ENCODE results near the gene STXBP5.
A peak's percentile ranks its signal among the peaks of the same experiment; 100 is the strongest.

The STXBP5 gene

GRCh38 chr6:147179809-147180208, 24.4 kb upstream of the STXBP5 start:
- DNase-seq, result no peak

GRCh38 chr6:147180926-147181325, 23.3 kb upstream of the STXBP5 start:
- DNase-seq, result no peak

DNA sequence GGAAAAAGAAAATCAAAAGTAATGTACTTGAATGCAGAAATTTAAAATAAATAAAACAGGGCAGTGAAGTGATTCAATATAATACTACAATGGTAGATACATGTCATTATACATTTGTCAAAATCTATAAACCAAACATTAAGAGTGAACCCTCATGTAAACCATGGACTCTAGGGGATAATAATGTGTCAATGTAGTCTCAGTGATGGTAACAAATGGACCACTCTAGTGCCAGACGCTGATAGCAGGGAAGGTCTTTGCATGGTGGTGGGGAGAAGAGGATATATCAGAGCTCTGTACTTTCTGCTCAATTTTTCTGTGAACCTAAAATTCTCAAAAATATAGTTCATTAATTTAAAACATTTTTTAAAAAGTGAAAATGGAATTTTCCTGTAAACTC, 19.8 kb upstream of the STXBP5 start:
- DNase-seq, result no peak

DNA sequence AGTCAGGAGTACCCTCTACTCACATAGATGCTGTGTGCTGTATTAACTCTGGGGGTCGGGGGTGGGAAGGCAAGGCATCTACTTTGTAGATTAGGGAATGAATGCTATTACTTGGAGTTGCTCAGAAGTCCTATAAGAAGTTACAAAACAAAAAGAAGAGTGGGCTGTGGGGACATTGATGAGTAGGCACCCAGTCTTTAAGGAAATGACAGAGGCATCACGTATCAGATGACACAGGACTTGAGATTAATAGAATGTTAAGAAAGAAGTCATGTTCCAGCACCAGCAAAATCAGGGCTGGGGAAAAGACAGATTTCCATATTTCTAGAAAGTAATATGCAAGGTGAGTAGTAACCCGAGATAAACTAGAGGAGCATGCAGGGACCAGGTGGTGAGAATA, 19.0 kb upstream of the STXBP5 start:
- DNase-seq, result no peak

GRCh38 chr6:147190556-147190955, 13.7 kb upstream of the STXBP5 start:
- DNase-seq, result no peak

- DNase-seq, result no peak
Observed at GRCh38 chr6:147192278-147192911, 11.8 kb upstream of the STXBP5 start.

DNA sequence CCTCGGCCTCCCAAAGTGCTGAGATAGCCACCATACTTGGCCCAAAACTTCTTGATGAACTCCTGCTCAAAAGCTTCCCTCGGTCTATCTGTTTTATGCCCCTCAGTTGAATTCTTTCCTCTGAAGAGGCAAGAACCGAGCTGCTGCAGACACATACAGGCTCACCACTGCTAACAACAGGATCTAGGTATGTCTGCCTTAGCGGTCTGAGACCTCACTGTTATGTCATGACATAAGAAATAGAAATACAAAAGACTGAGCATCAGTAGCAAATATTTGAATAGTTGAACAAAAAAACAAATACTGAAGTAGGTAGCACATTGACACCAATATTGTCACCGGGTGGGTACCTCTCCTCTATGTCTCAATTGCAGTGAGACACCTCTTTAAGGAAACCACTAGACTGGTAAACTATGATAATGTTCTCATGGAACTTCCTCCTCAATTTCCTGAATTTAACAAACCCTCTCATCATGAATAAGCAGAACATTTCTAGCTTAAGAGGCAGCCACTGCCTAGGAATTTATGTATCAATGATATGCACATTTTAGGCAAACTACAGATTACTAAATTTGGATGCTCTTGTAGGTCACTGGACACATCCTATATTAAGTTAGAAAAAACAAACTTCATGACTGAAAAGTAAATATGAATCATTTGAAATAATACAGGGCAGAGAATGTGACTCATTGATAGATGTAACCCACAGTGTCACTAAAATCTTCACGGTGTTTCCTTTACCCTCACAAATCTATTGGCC, 9.4 kb upstream of the STXBP5 start:
- DNase-seq, result no peak

DNA sequence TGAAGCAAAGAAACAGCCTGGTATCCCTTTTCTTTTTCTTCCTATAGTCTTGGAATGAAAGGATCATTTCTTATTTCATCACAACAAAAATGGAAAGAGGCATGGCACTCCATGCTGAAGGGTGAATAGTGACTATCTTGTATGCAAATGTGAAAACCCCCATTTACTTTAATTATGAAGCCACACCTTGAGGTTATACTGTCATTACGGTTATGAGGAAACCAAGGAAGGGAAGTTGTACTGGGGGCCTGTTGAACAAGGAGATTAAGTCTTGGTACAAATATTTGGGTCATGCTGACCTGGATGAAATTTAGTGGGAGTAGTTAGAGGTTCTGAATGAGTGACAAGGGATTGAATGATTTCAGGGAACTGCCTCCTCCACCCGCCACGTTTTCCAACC, 8.7 kb upstream of the STXBP5 start:
- DNase-seq, result no peak

- DNase-seq, result no peak
Observed at GRCh38 chr6:147195987-147196386, 8.2 kb upstream of the STXBP5 start.

GRCh38 chr6:147200711-147201110, 3.5 kb upstream of the STXBP5 start:
- DNase-seq, result no peak

DNA sequence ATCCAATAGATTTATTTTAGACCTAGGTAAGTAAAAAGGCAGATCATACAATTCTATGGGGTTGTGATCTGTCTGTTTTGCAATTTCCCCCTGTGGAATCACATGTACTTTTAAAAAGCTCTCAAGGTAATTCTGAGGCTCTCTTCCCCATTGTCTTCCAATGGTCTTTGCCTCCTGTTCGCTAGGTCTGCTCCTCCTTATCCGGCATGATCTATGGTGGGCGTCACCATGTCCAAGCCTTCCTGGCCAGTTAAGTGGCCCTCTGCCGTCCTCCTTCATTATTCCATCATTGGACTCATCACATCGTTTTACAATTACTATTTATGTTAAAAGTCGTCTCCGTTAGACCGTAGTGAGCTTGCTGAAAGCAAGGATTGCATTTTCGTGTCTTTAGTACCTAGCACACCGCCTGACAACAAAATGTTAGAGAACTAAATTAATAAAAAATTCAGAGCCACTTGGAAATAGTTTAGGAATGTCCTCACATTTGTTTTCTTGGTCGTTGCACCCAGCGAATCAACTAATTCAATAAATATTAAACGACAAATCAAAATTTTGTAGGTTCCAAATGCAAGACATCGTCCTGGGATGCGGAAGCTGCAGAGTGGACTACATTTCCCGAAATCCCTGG, 2.2 kb upstream of the STXBP5 start:
- no peak for DNase-seq

- peak; percentile 77 for DNase-seq
Observed at GRCh38 chr6:147202516-147203310, 1.5 kb upstream of the STXBP5 start.

- peak; percentile 81 for DNase-seq
Observed at GRCh38 chr6:147203311-147204059, 732 bp upstream of the STXBP5 start.

DNA sequence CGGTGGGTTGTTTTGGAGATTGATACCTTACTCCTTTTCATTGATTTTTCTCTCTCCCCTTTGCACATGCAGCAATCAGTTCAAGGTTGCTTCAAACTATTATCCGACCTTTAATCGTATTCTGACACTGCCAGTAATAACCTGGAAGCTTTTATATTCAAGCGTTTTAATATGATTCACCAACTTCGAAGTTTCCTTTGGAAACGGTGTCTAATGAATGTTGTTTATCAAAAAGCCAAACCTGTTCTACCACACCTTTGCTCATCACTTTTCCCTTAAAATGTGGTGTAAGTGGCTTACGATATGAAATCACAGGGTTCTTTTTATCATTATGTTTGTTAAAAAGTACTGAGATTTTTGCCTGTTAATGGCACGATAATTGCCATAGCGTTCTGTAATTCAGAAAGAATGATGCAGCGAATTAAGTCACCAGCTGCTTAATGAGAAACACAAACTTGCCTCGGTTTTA, 660 bp downstream of the STXBP5 start:
- DNase-seq, result no peak

GRCh38 chr6:147205690-147206600, 1.7 kb downstream of the STXBP5 start:
- DNase-seq, result no peak

DNA sequence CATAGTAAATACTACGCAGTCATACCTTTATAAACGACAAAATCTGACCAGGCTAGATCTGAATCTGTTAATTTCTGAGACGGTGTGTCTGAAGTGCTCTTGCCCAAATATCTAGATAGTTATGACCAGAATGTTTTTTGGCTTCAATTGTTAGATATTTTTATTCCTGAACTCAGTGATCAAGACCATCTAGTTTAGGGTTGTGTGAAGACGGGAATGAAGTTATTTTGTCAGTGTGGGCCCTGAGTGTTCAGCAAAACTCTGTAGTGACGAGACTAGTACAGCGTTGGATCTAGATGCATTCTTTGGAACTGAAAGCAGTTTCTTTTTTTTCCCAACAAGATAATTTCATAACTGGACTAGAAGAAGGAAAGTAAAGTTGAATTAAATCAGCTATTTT, 3.1 kb downstream of the STXBP5 start:
- DNase-seq, result no peak

- DNase-seq, result no peak
Observed at GRCh38 chr6:147207837-147208754, 3.9 kb downstream of the STXBP5 start.

DNA sequence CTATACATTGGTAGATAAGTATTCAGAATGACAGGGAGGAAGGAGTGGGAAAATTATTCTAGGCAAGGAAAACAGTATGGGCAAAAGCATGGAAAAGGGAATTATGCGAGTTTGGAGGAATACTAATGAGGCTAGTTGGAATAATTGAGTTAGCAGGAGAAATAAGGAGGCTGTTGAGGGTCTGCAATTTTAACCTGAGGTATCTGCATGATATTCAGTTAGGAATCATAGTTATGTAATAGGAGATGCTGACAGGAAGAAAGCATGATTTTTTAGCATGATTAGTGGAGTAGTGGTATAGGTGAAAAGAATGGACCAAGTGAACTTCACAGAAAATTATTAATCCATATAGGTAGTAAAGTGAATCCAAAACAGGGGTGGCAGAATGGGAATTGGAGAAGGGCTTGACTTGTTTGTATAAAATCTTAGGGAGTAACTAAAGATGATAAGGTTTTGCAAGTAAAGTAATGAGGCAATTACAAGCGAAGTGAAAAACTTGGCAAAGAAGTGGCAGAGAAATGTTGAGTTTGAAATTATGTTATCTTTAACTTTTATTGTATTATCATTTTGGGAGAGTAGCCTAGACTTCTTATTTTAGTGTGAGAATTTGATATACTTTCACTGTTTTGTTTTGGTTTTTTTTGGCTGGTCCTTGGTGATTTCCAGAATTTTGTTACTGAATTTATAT, 5.7 kb downstream of the STXBP5 start:
- no peak for DNase-seq

- DNase-seq, result no peak
Observed at GRCh38 chr6:147211349-147211748, 7.1 kb downstream of the STXBP5 start.

GRCh38 chr6:147211831-147212230, 7.6 kb downstream of the STXBP5 start:
- DNase-seq, result no peak

All from activated CD8-positive, alpha-beta memory T cell treated with anti-CD3 and anti-CD28 coated beads, Interleukin-2, amount 50 U/mL, for 48 hours (primary cell).